Mesenchymal stem cell (in vitro differentiated cells and primary cell): Measurements from ENCODE around the gene PYDC1.

Experiments
- DNase-seq: peaks from one replicate; pipeline ENCODE4 v3.0.0-alpha.2; 2013
- H2AFZ ChIP-seq: one replicate; pipeline ENCODE4 v1.6.1; 2013; ENCODE audit warnings: low read depth, mild to moderate bottlenecking, control low read depth, inconsistent platforms, low read length, moderate library complexity
- H2AK5ac ChIP-seq: 2 replicates; pipeline ENCODE4 v1.6.1; 2013; ENCODE audit warnings: low read length, moderate library complexity, mild to moderate bottlenecking, inconsistent platforms; ENCODE audit not compliant: severe bottlenecking
- H2BK120ac ChIP-seq: one replicate; pipeline ENCODE4 v1.6.1; 2013; ENCODE audit warnings: low read depth, mild to moderate bottlenecking, inconsistent platforms, low read length, moderate library complexity
- H2BK12ac ChIP-seq, 2 experiments: one replicate each; pipeline ENCODE4 v1.6.1; 2013; ENCODE audit warnings: inconsistent platforms in 2 of 2, low read length in 2 of 2, mild to moderate bottlenecking in 2 of 2, moderate library complexity in 2 of 2, control low read depth in 1 of 2
- H2BK15ac ChIP-seq: one replicate; pipeline ENCODE4 v1.6.1; 2013; ENCODE audit warnings: mild to moderate bottlenecking, low read depth, inconsistent platforms; ENCODE audit not compliant: poor library complexity, severe bottlenecking
- H2BK5ac ChIP-seq: 2 replicates; pipeline ENCODE4 v1.6.1; 2013; ENCODE audit warnings: low read depth, mild to moderate bottlenecking, low read length, control low read depth, inconsistent platforms; ENCODE audit not compliant: poor library complexity, severe bottlenecking
- H3K14ac ChIP-seq, 2 experiments: one replicate each; pipeline ENCODE4 v1.6.1; 2013; ENCODE audit warnings: inconsistent platforms in 2 of 2, low read length in 2 of 2, control low read depth in 1 of 2, mild to moderate bottlenecking in 1 of 2, moderate library complexity in 1 of 2
- H3K18ac ChIP-seq, 2 experiments: one replicate each; pipeline ENCODE4 v1.6.1; 2013; ENCODE audit warnings: inconsistent platforms in 2 of 2, low read length in 2 of 2, control low read depth in 1 of 2, low read depth in 1 of 2, mild to moderate bottlenecking in 1 of 2
- H3K23ac ChIP-seq, 2 experiments: one replicate each; pipeline ENCODE4 v1.6.1; 2013; ENCODE audit warnings: inconsistent platforms in 2 of 2, low read length in 2 of 2, mild to moderate bottlenecking in 2 of 2, moderate library complexity in 2 of 2, control low read depth in 1 of 2
- H3K27ac ChIP-seq: 2 replicates; pipeline ENCODE4 v1.5.1; 2013; ENCODE audit warnings: mild to moderate bottlenecking, moderate library complexity, low read length, control low read depth, inconsistent platforms; ENCODE audit not compliant: poor library complexity, severe bottlenecking
- H3K27me3 ChIP-seq, 2 experiments: 2 replicates each; pipeline versions ENCODE4 v1.6.1 to v1.7.0; 2013; ENCODE audit warnings: low read length in 2 of 2, mild to moderate bottlenecking in 2 of 2, moderate library complexity in 2 of 2, control low read depth in 1 of 2, inconsistent platforms in 1 of 2; ENCODE audit not compliant: control insufficient read depth in 1 of 2, insufficient read depth in 1 of 2
- H3K36me3 ChIP-seq, 2 experiments: 2 replicates each; pipeline versions ENCODE4 v1.6.1 to v1.7.0; 2013; ENCODE audit warnings: low read length in 2 of 2, control low read depth in 1 of 2, inconsistent platforms in 1 of 2, low read depth in 1 of 2, mild to moderate bottlenecking in 1 of 2; ENCODE audit not compliant: insufficient read depth in 2 of 2, control insufficient read depth in 1 of 2
- H3K4ac ChIP-seq, 2 experiments: one replicate each; pipeline ENCODE4 v1.6.1; 2013; ENCODE audit warnings: inconsistent platforms in 2 of 2, low read length in 2 of 2, mild to moderate bottlenecking in 2 of 2, moderate library complexity in 2 of 2, control low read depth in 1 of 2, low read depth in 1 of 2
- H3K4me1 ChIP-seq: 2 replicates; pipeline ENCODE4 v1.6.1; 2013; ENCODE audit warnings: low read depth, low read length, control low read depth; ENCODE audit not compliant: control insufficient read depth, insufficient read depth
- H3K4me2 ChIP-seq: 2 replicates; pipeline ENCODE4 v1.6.1; 2013; ENCODE audit warnings: low read length, mild to moderate bottlenecking, inconsistent platforms; ENCODE audit not compliant: poor library complexity, severe bottlenecking
- H3K4me3 ChIP-seq, 2 experiments: 2 replicates each; pipeline versions ENCODE4 v1.5.1 to v1.7.0; 2013; ENCODE audit warnings: low read length in 2 of 2, mild to moderate bottlenecking in 2 of 2, control low read depth in 1 of 2, low read depth in 1 of 2; ENCODE audit not compliant: insufficient read depth in 1 of 2
- H3K79me1 ChIP-seq: replicated peaks from 2 replicates; pipeline ENCODE4 v1.6.1; 2013; ENCODE audit warnings: mild to moderate bottlenecking, control low read depth, low read length, inconsistent platforms; ENCODE audit not compliant: poor library complexity, severe bottlenecking
- H3K9ac ChIP-seq: 2 replicates; pipeline ENCODE4 v1.7.0; 2013; ENCODE audit warnings: mild to moderate bottlenecking, low read length, moderate library complexity
- H3K9me3 ChIP-seq: 2 replicates; pipeline ENCODE4 v1.7.0; 2013; ENCODE audit warnings: mild to moderate bottlenecking, low read length; ENCODE audit not compliant: control insufficient read depth
- H4K8ac ChIP-seq: one replicate; pipeline ENCODE4 v1.6.1; 2013; ENCODE audit warnings: inconsistent platforms, mild to moderate bottlenecking, low read length, moderate library complexity
- H4K91ac ChIP-seq: one replicate; pipeline ENCODE4 v1.6.1; 2013; ENCODE audit warnings: mild to moderate bottlenecking, low read length, inconsistent platforms
- WGBS: methylation state at CpG from one replicate; pipeline ENCODE4 v1.1.7; 2013; ENCODE audit warnings: mixed read lengths; 5-methylcytosine and 5-hydroxymethylcytosine counted together

PYDC1 gene

DNA sequence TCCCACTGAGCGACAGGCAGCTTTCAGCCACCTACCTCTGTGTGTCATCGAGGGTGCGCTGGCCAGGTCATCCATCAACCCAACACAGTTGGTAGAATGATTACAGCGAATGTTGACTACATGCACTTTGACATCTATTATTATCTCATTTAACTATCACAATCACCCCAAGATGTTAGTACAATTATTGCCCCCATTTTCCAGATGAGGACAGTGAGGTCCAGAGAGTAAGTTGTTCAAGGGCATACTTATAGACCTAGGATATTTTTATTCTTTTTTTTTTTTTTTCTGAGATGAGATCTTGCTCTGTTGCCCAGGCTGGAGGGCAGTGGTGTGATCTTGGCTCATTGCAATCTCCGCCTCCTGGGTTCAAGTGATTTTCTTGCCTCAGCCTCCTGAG lies 34.5 kb upstream of the PYDC1 start:
- no peak overlapping the region for H2BK5ac ChIP-seq
- no peaks in the 10 kb centered on the region for H3K9me3 ChIP-seq
- no peak overlapping the region for H3K4ac ChIP-seq
- H3K79me1 ChIP-seq: no peaks in the 10 kb centered on the region
- no peak overlapping the region for H3K9ac ChIP-seq
- no peak overlapping the region for H2AK5ac ChIP-seq
- H3K27ac ChIP-seq: no peak overlapping the region
- H2BK15ac ChIP-seq: no peak overlapping the region
- H3K4me3 ChIP-seq: no peak overlapping the region
- no peaks in the 10 kb centered on the region for H3K36me3 ChIP-seq
- no peak overlapping the region for H2BK120ac ChIP-seq
- no peak overlapping the region for H3K23ac ChIP-seq
- no peaks in the 10 kb centered on the region for H3K4me1 ChIP-seq
- WGBS: 72% methylated on average over 5 of the region's 5 CpGs
- no peak overlapping the region for H4K8ac ChIP-seq
- H3K14ac ChIP-seq: no peak overlapping the region
- DNase-seq: no peak
- H2AFZ ChIP-seq: no peak overlapping the region
- H3K27me3 ChIP-seq: peaks cover 5 to 24% of the 10 kb centered on the region in 2 experiments
- H2BK12ac ChIP-seq: no peak overlapping the region
- H3K4me2 ChIP-seq: no peak overlapping the region
- no peak overlapping the region for H3K18ac ChIP-seq
- no peak overlapping the region for H4K91ac ChIP-seq

- H3K4me2 ChIP-seq: no peak overlapping the region
- no peak for DNase-seq
- H4K8ac ChIP-seq: no peak overlapping the region
- no peak overlapping the region for H3K27ac ChIP-seq
- H3K79me1 ChIP-seq: no peaks in the 10 kb centered on the region
- H2BK120ac ChIP-seq: no peak overlapping the region
- H3K4me1 ChIP-seq: no peaks in the 10 kb centered on the region
- H3K4ac ChIP-seq: no peak overlapping the region
- H4K91ac ChIP-seq: no peak overlapping the region
- H3K27me3 ChIP-seq: peaks cover 8 to 27% of the 10 kb centered on the region in 2 experiments
- H3K4me3 ChIP-seq: no peak overlapping the region
- H2AFZ ChIP-seq: no peak overlapping the region
- no peak overlapping the region for H2AK5ac ChIP-seq
- no peak overlapping the region for H3K9ac ChIP-seq
- H3K23ac ChIP-seq: no peak overlapping the region
- no peak overlapping the region for H2BK15ac ChIP-seq
- H3K14ac ChIP-seq: no peak overlapping the region
- H2BK12ac ChIP-seq: no peak overlapping the region
- no peak overlapping the region for H3K18ac ChIP-seq
- H2BK5ac ChIP-seq: no peak overlapping the region
- 89% methylated on average over 7 of the region's 7 CpGs for WGBS
- H3K36me3 ChIP-seq: no peaks in the 10 kb centered on the region
- no peaks in the 10 kb centered on the region for H3K9me3 ChIP-seq
Measured at GRCh38 chr16:31250782-31251384, 33.9 kb upstream of the PYDC1 start.

DNA sequence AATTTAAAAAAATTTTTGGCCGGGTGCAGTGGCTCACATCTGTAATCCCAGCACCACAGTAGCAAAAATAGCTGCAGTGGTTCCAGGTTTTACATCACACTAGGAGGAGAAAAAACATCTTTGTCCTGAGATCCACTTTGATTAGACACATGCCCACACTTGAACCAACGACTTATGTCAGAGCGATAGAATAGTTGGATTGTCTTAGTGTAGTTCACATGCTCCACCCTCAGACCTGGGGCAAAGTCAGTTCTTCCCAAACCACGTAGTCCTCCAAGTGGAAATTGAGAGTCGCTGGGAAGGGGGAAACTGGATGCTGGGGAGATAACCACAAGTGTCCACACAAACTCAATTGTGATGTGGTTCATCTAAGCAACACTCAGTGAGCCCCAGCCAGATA lies 31.4 kb upstream of the PYDC1 start:
- WGBS: 84% methylated on average over 5 of the region's 5 CpGs
- Histone ChIP-seq H3K4me1 (no peaks in the 10 kb centered on the region), H2BK120ac (no peak overlapping the region), H3K9me3 (no peaks in the 10 kb centered on the region), H3K4me2 (no peak overlapping the region), H2BK12ac (no peak overlapping the region), H3K27me3 (peaks cover 3 to 38% of the 10 kb centered on the region in 2 experiments), H3K14ac (no peak overlapping the region), H3K79me1 (no peaks in the 10 kb centered on the region), H2BK5ac (no peak overlapping the region), H2BK15ac (no peak overlapping the region), H2AFZ (no peak overlapping the region), H4K91ac (no peak overlapping the region), H3K23ac (no peak overlapping the region), H3K27ac (no peak overlapping the region), H3K4me3 (no peak overlapping the region), H3K36me3 (no peaks in the 10 kb centered on the region), H3K4ac (no peak overlapping the region), H3K9ac (no peak overlapping the region), H3K18ac (no peak overlapping the region), H4K8ac (no peak overlapping the region), H2AK5ac (no peak overlapping the region)
- DNase-seq: no peak

- Histone ChIP-seq H2BK15ac (no peak overlapping the region), H3K4me1 (no peaks in the 10 kb centered on the region), H4K91ac (no peak overlapping the region), H3K23ac (no peak overlapping the region), H2BK5ac (no peak overlapping the region), H2BK12ac (no peak overlapping the region), H3K4me2 (no peak overlapping the region), H3K18ac (no peak overlapping the region), H4K8ac (no peak overlapping the region), H2AFZ (no peak overlapping the region), H3K9ac (no peak overlapping the region), H3K27me3 (peaks cover 3 to 40% of the 10 kb centered on the region in 2 experiments), H3K9me3 (no peaks in the 10 kb centered on the region), H3K27ac (no peak overlapping the region), H2BK120ac (no peak overlapping the region), H2AK5ac (no peak overlapping the region), H3K4ac (no peak overlapping the region), H3K36me3 (no peaks in the 10 kb centered on the region), H3K14ac (no peak overlapping the region), H3K79me1 (no peaks in the 10 kb centered on the region), H3K4me3 (no peak overlapping the region)
- WGBS: 94% methylated on average over 2 of the region's 3 CpGs
- DNase-seq: no peak
Measured at GRCh38 chr16:31246296-31246695, 29.4 kb upstream of the PYDC1 start.
